ENCODE measurements around the gene CHD9NB. TPM values are rescaled to one million over a fixed set of nuclear protein-coding genes. Genes with fewer than 3 reads are reported as not detected.
"Not testable (repeated sequence)": the region's sequence is repeated elsewhere in the genome, so short reads cannot be mapped to it uniquely, and the experiment has no call there.

Gene CHD9NB
- total and polyA plus RNA-seq, 5 donors from 2014 or later: not detected

DNA sequence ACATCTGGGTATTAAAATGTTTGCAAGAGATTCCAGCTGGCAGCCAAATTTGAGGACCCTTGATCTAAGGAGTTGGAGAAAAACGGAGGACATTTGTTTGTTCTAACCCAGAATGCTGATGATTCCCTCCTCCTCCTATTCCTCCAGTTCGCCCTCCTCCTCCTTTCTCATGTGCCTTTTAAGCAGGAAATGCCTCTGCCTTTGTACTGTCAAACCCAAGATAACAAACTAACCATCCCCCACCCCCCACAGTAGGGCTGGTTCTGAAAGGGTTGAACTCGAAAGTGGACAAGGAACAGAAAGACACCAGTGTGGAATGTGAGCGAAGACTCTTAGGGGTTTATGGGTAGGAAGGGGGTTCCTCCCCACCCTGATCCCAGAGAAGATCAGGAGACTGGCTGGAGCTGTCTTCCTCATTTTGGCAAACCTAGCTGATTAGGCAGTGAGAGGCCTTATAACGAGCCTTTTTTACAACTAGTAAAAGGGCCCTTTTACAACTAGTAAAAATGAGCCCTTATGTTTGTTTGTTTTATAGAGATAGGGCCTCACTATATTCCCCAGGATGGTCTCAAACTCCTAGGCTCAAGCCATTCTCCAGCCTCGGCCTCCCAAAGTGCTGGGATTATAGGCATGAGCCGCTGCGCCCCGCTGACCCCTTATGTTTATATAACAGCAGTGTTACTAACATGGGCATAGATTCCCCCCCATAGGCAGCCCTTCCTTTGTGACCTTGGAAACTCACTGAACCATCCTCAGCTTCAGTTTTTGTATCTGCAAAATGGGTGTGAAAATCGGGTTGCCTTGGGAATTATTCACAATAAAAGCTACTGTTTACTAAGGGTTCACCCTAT is 3.1 kb upstream of the CHD9NB start:
- Mint-ChIP-seq H3K4me1 (peaks cover 5 to 15% (median 10%) of the 10 kb centered on the region in 4 donors), H3K36me3 (no peaks in the 10 kb centered on the region), H3K9me3 (peaks cover 0 to 1% (median 0%) of the 10 kb centered on the region in 7 donors), H3K4me3 (peak overlapping the region; percentile 81 to 89 (median 86)), H3K27me3 (no peaks in the 10 kb centered on the region), H3K27ac (peak overlapping the region; percentile 79 to 96 (median 95))
- no peaks in the 10 kb centered on the region for H3K27me3 ChIP-seq (ENCODE audit: control insufficient read depth, insufficient read depth, low read length)
- peak overlapping the region; percentile 70 for H3K4me3 ChIP-seq (ENCODE audit: low read depth, low read length)
- peaks cover 19% of the 10 kb centered on the region for H3K4me1 ChIP-seq (ENCODE audit: control insufficient read depth, insufficient read depth, low read length, poor library complexity, severe bottlenecking)
- no peaks in the 10 kb centered on the region for H3K36me3 ChIP-seq (ENCODE audit: control insufficient read depth, insufficient read depth, low read length)
- ATAC-seq (ENCODE audit: low read depth in 2 of 2) (no peak), DNase-seq (peak in 1 of 3 donors; percentile 48)
- H3K9me3 ChIP-seq (ENCODE audit: control insufficient read depth in 2 of 2, low read length in 2 of 2): no peaks in the 10 kb centered on the region
- no peak overlapping the region for H3K27ac ChIP-seq (ENCODE audit: insufficient read depth, low read length, poor library complexity, severe bottlenecking)

GRCh38 chr16:53054670-53055485 is 2.2 kb upstream of the CHD9NB start, which contains the start of gene CHD9:
Gene CHD9, plus strand, starts transcription at chr16:53054991. Its CDS starts 101,099 bp downstream, at chr16:53156090.
- Histone ChIP-seq H3K9me3 (ENCODE audit: control insufficient read depth in 2 of 2, low read length in 2 of 2) (no peaks in the 10 kb centered on the region), H3K36me3 (ENCODE audit: control insufficient read depth, insufficient read depth, low read length) (no peaks in the 10 kb centered on the region), H3K27me3 (ENCODE audit: control insufficient read depth, insufficient read depth, low read length) (no peaks in the 10 kb centered on the region), H3K27ac (ENCODE audit: insufficient read depth, low read length, poor library complexity, severe bottlenecking) (no peak within 1 kb of the TSS), H3K4me1 (ENCODE audit: control insufficient read depth, insufficient read depth, low read length, poor library complexity, severe bottlenecking) (peaks cover 19% of the 10 kb centered on the region), H3K4me3 (ENCODE audit: low read depth, low read length) (peak within 1 kb of the TSS; percentile 70)
- no peaks in the 10 kb centered on the region for H3K27me3 Mint-ChIP-seq
- DNase-seq (peak; percentile 57 to 83 (median 78)), ATAC-seq (ENCODE audit: low read depth in 2 of 2) (peak; percentile 89 to 91)
- H3K9me3 Mint-ChIP-seq: peaks cover 0 to 1% (median 0%) of the 10 kb centered on the region in 7 donors
- H3K27ac Mint-ChIP-seq: peak within 1 kb of the TSS; percentile 79 to 96 (median 95)
- H3K4me1 Mint-ChIP-seq: peaks cover 5 to 15% (median 10%) of the 10 kb centered on the region in 4 donors
- peak within 1 kb of the TSS; percentile 81 to 89 (median 86) for H3K4me3 Mint-ChIP-seq
- no peaks in the 10 kb centered on the region for H3K36me3 Mint-ChIP-seq

DNA sequence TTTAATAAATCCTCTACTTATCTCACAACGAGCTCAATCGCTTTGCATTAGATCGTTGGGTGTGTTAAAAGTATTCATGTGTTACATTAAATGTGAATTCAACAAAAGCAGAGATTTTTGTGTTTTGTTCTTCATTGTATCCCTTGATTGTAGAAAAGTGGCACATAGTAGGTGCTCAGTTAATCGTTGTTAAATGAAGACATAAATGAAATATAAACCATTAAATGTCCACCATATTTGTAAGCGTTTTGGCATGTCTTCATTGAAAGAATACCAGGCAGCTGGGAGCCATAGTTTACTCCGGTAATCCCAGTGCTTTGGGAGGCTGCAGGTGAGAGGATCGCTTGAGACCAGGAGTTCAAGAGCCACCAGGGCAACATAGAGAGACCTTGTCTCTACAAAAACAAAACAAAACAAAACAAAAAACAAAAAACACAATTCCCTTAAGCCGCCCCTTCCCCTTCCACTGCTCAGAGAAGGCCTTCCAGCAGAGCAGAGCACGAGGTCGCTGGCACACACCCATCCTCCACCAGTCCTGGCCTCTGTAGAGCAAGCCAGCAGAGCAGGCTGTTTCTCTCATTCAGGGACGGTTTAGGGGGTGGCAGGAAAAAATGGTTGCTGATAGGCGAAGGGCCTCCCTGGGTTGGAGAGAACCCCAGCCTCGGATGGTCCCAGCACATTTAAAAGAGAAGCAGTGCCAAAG is 1.4 kb upstream of the CHD9NB start:
- Histone ChIP-seq H3K9me3 (ENCODE audit: control insufficient read depth in 2 of 2, low read length in 2 of 2) (no peaks in the 10 kb centered on the region), H3K4me1 (ENCODE audit: control insufficient read depth, insufficient read depth, low read length, poor library complexity, severe bottlenecking) (peaks cover 19% of the 10 kb centered on the region), H3K36me3 (ENCODE audit: control insufficient read depth, insufficient read depth, low read length) (no peaks in the 10 kb centered on the region), H3K4me3 (ENCODE audit: low read depth, low read length) (peak overlapping the region; percentile 48), H3K27me3 (ENCODE audit: control insufficient read depth, insufficient read depth, low read length) (no peaks in the 10 kb centered on the region), H3K27ac (ENCODE audit: insufficient read depth, low read length, poor library complexity, severe bottlenecking) (no peak overlapping the region)
- peak overlapping the region; percentile 81 to 89 (median 86) for H3K4me3 Mint-ChIP-seq
- no peaks in the 10 kb centered on the region for H3K27me3 Mint-ChIP-seq
- peaks cover 0 to 1% (median 0%) of the 10 kb centered on the region in 7 donors for H3K9me3 Mint-ChIP-seq
- DNase-seq: peak in 1 of 3 donors; percentile 23
- ATAC-seq (ENCODE audit: low read depth in 2 of 2): peak in 1 of 2 donors; percentile 26
- H3K27ac Mint-ChIP-seq: peak overlapping the region; percentile 11 to 55 (median 21)
- H3K4me1 Mint-ChIP-seq: peaks cover 5 to 15% (median 10%) of the 10 kb centered on the region in 4 donors
- H3K36me3 Mint-ChIP-seq: no peaks in the 10 kb centered on the region

DNA sequence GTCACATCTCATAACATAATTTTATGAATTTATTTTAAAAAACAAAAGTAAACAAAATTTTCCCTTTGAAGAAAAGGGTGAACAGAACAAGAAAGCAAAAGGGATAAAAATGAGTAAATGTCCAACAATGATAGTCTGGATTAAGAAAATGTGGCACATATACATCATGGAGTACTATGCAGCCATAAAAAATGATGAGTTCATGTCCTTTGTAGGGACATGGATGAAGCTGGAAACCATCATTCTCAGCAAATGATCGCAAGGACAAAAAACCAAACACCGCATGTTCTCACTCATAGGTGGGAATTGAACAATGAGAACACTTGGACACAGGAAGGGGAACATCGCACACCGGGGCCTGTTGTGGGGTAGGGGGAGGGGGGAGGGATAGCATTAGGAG is 1.4 kb downstream of the CHD9NB start:
- H3K4me3 Mint-ChIP-seq; H3K27me3 Mint-ChIP-seq; DNase-seq; H3K9me3 ChIP-seq (ENCODE audit: control insufficient read depth in 2 of 2, low read length in 2 of 2); ATAC-seq (ENCODE audit: low read depth in 2 of 2); H3K27me3 ChIP-seq (ENCODE audit: control insufficient read depth, insufficient read depth, low read length); H3K36me3 Mint-ChIP-seq; H3K36me3 ChIP-seq (ENCODE audit: control insufficient read depth, insufficient read depth, low read length); H3K27ac ChIP-seq (ENCODE audit: insufficient read depth, low read length, poor library complexity, severe bottlenecking); H3K27ac Mint-ChIP-seq; H3K9me3 Mint-ChIP-seq; H3K4me3 ChIP-seq (ENCODE audit: low read depth, low read length): not testable (repeated sequence)
- peaks cover 19% of the 10 kb centered on the region for H3K4me1 ChIP-seq (ENCODE audit: control insufficient read depth, insufficient read depth, low read length, poor library complexity, severe bottlenecking)
- H3K4me1 Mint-ChIP-seq: peaks cover 5 to 15% (median 9%) of the 10 kb centered on the region in 4 donors

GRCh38 chr16:53048139-53048915 is 4.4 kb downstream of the CHD9NB start:
- Histone ChIP-seq H3K36me3 (ENCODE audit: control insufficient read depth, insufficient read depth, low read length) (no peaks in the 10 kb centered on the region), H3K4me1 (ENCODE audit: control insufficient read depth, insufficient read depth, low read length, poor library complexity, severe bottlenecking) (no peaks in the 10 kb centered on the region), H3K27ac (ENCODE audit: insufficient read depth, low read length, poor library complexity, severe bottlenecking) (no peak overlapping the region), H3K4me3 (ENCODE audit: low read depth, low read length) (no peak overlapping the region), H3K27me3 (ENCODE audit: control insufficient read depth, insufficient read depth, low read length) (no peaks in the 10 kb centered on the region), H3K9me3 (ENCODE audit: control insufficient read depth in 2 of 2, low read length in 2 of 2) (no peaks in the 10 kb centered on the region)
- Mint-ChIP-seq H3K27me3 (peaks cover 10% of the 10 kb centered on the region), H3K4me3 (no peak overlapping the region), H3K36me3 (no peaks in the 10 kb centered on the region), H3K4me1 (no peaks in the 10 kb centered on the region), H3K9me3 (no peaks in the 10 kb centered on the region), H3K27ac (no peak overlapping the region)
- ATAC-seq (ENCODE audit: low read depth in 2 of 2): no peak
- DNase-seq: no peak

- H3K9me3 ChIP-seq (ENCODE audit: control insufficient read depth in 2 of 2, low read length in 2 of 2); H3K9me3 Mint-ChIP-seq; DNase-seq; H3K4me1 ChIP-seq (ENCODE audit: control insufficient read depth, insufficient read depth, low read length, poor library complexity, severe bottlenecking); H3K36me3 ChIP-seq (ENCODE audit: control insufficient read depth, insufficient read depth, low read length); H3K27ac Mint-ChIP-seq; H3K27me3 ChIP-seq (ENCODE audit: control insufficient read depth, insufficient read depth, low read length); H3K4me3 ChIP-seq (ENCODE audit: low read depth, low read length); ATAC-seq (ENCODE audit: low read depth in 2 of 2); H3K36me3 Mint-ChIP-seq; H3K4me1 Mint-ChIP-seq; H3K27ac ChIP-seq (ENCODE audit: insufficient read depth, low read length, poor library complexity, severe bottlenecking): not testable (repeated sequence)
- H3K4me3 Mint-ChIP-seq: peak overlapping the region in 1 of 4 donors; percentile 32
- peaks cover 10% of the 10 kb centered on the region for H3K27me3 Mint-ChIP-seq
Observed at GRCh38 chr16:53047515-53047914, 5.2 kb downstream of the CHD9NB start.
